Uterus (tissue), 4 donors: ENCODE results near the gene GPAM. TPM values are rescaled to one million over a fixed set of nuclear protein-coding genes. Genes with fewer than 3 reads are reported as not detected.
"Not testable (repeated sequence)": the region's sequence is repeated elsewhere in the genome, so short reads cannot be mapped to it uniquely, and the experiment has no call there.

Experiments
- DNase-seq, 2 donors: peaks; one replicate each; pipeline ENCODE4 v3.0.0-alpha.2; 2019 to 2020
- H3K27ac ChIP-seq, 2 donors: fragments of 200-600 bp; sonication (generic); 1 replicate in 1 of 2; 2 replicates in 1 of 2; pipeline ENCODE4 v1.5.1; 2016 to 2018
- H3K27me3 ChIP-seq, 2 donors: fragments of 200-600 bp; sonication (generic); one replicate each; pipeline ENCODE4 v1.5.1; 2018 to 2019; ENCODE audit warnings: control low read depth in 1 of 2
- H3K36me3 ChIP-seq, 2 donors: fragments of 200-600 bp; sonication (generic); one replicate each; pipeline ENCODE4 v1.5.1; 2019; ENCODE audit warnings: control low read depth in 1 of 2
- H3K4me1 ChIP-seq, 2 donors: fragments of 200-600 bp; sonication (generic); one replicate each; pipeline ENCODE4 v1.5.1; 2018 to 2019; ENCODE audit warnings: control low read depth in 1 of 2
- H3K4me3 ChIP-seq, 2 donors: fragments of 200-600 bp; sonication (generic); 1 replicate in 1 of 2; 2 replicates in 1 of 2; pipeline ENCODE4 v1.5.1; 2018 to 2019; ENCODE audit warnings: mild to moderate bottlenecking in 1 of 2
- H3K9me3 ChIP-seq, 2 donors: fragments of 200-600 bp; sonication (generic); one replicate each; pipeline ENCODE4 v1.5.1; 2019; ENCODE audit warnings: control low read depth in 1 of 2
- CTCF ChIP-seq, 4 experiments: fragments of 200-600 bp in 2 of 4; fragments of 450-650 bp in 2 of 4; sonication (generic) in 2 of 4; IDR thresholded peaks; one replicate each; pipeline ENCODE4 v1.5.1; 2016 to 2019; ENCODE audit warnings: antibody characterized with exemption in 4 of 4, mild to moderate bottlenecking in 2 of 4, moderate library complexity in 1 of 4
- POLR2A ChIP-seq, 2 donors: fragments of 450-650 bp; IDR thresholded peaks; one replicate each; pipeline ENCODE4 v1.6.1; 2016; ENCODE audit warnings: antibody characterized with exemption in 2 of 2, mild to moderate bottlenecking in 1 of 2, moderate library complexity in 1 of 2
- intact Hi-C: fragments of 100-400 bp; cut with DNase I; formaldehyde crosslinking; loops from one replicate; pipeline ENCODE4 v1.15.1; 2023; ENCODE audit warnings: low total_unique reads
- total RNA-seq, 4 donors: library from RNA; depleted of rRNA in 3 of 4; stranded (reverse); fragments of >200 nt in 3 of 4; gene quantifications; one replicate each; pipeline versions ENCODE4 v1.1.0 to v1.2.4, GENCODE V29; 2014 to 2023
- donor health status: DM: yes; HTN: yes; CAD: no.

GPAM gene
- total RNA-seq, 4 donors from 2014 or later = 4.6 to 28.6 (median 7.7) TPM

- no peak overlapping the region for H3K4me3 ChIP-seq
- no peak for DNase-seq
- intact Hi-C loops = no loop called here
- no peaks in the 10 kb centered on the region for H3K4me1 ChIP-seq
- H3K36me3 ChIP-seq = no peaks in the 10 kb centered on the region
- TF ChIP-seq CTCF (IDR thresholded peaks at IDR 0.05) = no peak
- TF ChIP-seq POLR2A (IDR thresholded peaks at IDR 0.05) = no peak
- no peaks in the 10 kb centered on the region for H3K27me3 ChIP-seq
- H3K9me3 ChIP-seq = no peaks in the 10 kb centered on the region
- no peak overlapping the region for H3K27ac ChIP-seq
Measured at GRCh38 chr10:112126901-112127300, 56.7 kb downstream of the GPAM start.

GRCh38 chr10:112126172-112126571 is 57.4 kb downstream of the GPAM start:
- no peaks in the 10 kb centered on the region for H3K36me3 ChIP-seq
- TF ChIP-seq POLR2A (IDR thresholded peaks at IDR 0.05) = no peak
- no peak for TF ChIP-seq CTCF (IDR thresholded peaks at IDR 0.05)
- no peak overlapping the region for H3K4me3 ChIP-seq
- no peak overlapping the region for H3K27ac ChIP-seq
- no peaks in the 10 kb centered on the region for H3K4me1 ChIP-seq
- no peak for DNase-seq
- intact Hi-C loops = no loop called here
- H3K27me3 ChIP-seq = no peaks in the 10 kb centered on the region
- H3K9me3 ChIP-seq = no peaks in the 10 kb centered on the region

DNA sequence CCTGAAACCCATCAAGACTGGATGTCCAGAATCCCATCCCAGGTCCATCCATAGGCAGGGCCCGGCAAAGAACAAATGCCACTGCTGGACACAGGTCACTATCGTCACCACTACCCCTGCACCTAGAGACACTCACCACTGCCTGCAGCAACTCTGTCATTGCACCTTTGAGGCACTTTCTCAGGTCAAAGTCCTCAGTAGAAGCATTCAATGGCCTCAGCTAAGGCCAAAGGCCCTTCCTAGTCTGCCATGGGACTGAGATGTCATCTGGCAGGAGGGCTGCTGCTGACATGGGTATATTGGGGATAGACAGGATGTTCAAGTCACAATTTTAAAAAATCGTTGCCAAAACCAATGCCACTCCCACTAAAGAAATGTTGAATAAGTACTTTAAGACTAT is 58.7 kb downstream of the GPAM start:
- TF ChIP-seq CTCF (IDR thresholded peaks at IDR 0.05) (no peak), POLR2A (IDR thresholded peaks at IDR 0.05) (no peak)
- H3K36me3 ChIP-seq = no peaks in the 10 kb centered on the region
- intact Hi-C loops = no loop called here
- H3K4me1 ChIP-seq = no peaks in the 10 kb centered on the region
- H3K27me3 ChIP-seq = no peaks in the 10 kb centered on the region
- H3K27ac ChIP-seq = no peak overlapping the region
- H3K4me3 ChIP-seq = no peak overlapping the region
- no peak for DNase-seq
- no peaks in the 10 kb centered on the region for H3K9me3 ChIP-seq

- no peaks in the 10 kb centered on the region for H3K27me3 ChIP-seq
- H3K4me3 ChIP-seq = no peak overlapping the region
- H3K27ac ChIP-seq = no peak overlapping the region
- H3K4me1 ChIP-seq = no peaks in the 10 kb centered on the region
- no peak for DNase-seq
- TF ChIP-seq POLR2A (IDR thresholded peaks at IDR 0.05) (no peak), CTCF (IDR thresholded peaks at IDR 0.05) (no peak)
- intact Hi-C loops = no loop called here
- no peaks in the 10 kb centered on the region for H3K9me3 ChIP-seq
- no peaks in the 10 kb centered on the region for H3K36me3 ChIP-seq
Measured at GRCh38 chr10:112122827-112123226, 60.7 kb downstream of the GPAM start.

- H3K36me3 ChIP-seq = no peaks in the 10 kb centered on the region
- no peaks in the 10 kb centered on the region for H3K9me3 ChIP-seq
- H3K4me1 ChIP-seq = no peaks in the 10 kb centered on the region
- H3K27ac ChIP-seq = no peak overlapping the region
- no peak overlapping the region for H3K4me3 ChIP-seq
- H3K27me3 ChIP-seq = no peaks in the 10 kb centered on the region
- DNase-seq = no peak
- no peak for TF ChIP-seq POLR2A (IDR thresholded peaks at IDR 0.05)
- intact Hi-C loops = no loop called here
Measured at GRCh38 chr10:112120491-112120890, 63.1 kb downstream of the GPAM start.

DNA sequence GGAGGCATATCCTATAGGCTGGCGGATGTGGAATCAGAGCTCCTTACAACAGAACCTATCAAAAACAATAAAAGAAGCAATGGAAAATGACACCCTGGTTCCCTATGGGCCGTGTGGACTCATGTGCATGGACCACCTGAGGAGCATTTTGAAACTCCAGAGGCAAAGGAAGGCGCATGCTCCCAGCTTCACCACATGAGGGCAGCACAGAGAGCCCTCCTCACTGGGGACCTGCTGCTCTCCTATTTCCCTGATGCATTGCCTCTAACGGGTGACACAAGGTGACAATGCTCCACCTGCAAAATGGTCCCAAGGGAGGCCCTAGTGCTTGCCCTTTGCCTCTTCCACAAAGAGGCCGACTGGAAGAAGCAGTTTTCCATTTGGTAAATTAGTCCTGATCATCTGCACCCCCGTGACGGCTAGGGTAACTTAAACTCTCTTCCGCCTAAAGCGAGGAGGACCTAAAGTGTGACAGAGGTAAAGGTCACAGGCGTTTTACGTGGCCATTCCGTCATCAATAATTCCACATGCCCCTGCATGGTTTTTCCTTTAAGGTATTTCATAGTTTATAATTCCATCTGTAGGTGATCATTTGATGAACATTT is 67.7 kb downstream of the GPAM start:
- Histone ChIP-seq H3K4me1 (no peaks in the 10 kb centered on the region), H3K27ac (no peak overlapping the region), H3K9me3 (no peaks in the 10 kb centered on the region), H3K4me3 (no peak overlapping the region), H3K27me3 (no peaks in the 10 kb centered on the region), H3K36me3 (no peaks in the 10 kb centered on the region)
- no peak for TF ChIP-seq POLR2A (IDR thresholded peaks at IDR 0.05)
- peak in 1 of 4 experiments; percentile 20 for TF ChIP-seq CTCF (IDR thresholded peaks at IDR 0.05)
- DNase-seq = no peak
- intact Hi-C loops = no loop called here

DNA sequence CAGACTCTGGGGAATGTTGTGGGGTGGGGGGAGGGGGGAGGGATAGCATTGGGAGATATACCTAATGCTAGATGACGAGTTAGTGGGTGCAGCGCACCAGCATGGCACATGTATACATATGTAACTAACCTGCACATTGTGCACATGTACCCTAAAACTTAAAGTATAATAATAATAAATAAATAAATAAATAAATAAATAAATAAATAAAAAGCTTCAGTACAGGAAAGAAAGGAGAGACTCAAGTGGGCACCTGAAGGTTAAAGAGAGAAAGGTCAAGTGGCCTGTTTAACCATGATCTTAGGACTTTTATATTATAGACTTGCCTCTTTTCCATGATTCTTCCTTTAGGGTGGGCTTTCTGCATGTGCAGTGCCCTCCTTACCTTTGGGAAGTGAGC is 73.8 kb downstream of the GPAM start:
- H3K9me3 ChIP-seq, intact Hi-C loops, H3K4me1 ChIP-seq, H3K4me3 ChIP-seq, DNase-seq, H3K27ac ChIP-seq, H3K27me3 ChIP-seq, H3K36me3 ChIP-seq: not testable (repeated sequence)
